Measurements from ENCODE around the gene CLMP. TPM values are rescaled to one million over a fixed set of nuclear protein-coding genes. Genes with fewer than 3 reads are reported as not detected.
"Not testable (repeated sequence)": the region's sequence is repeated elsewhere in the genome, so short reads cannot be mapped to it uniquely, and the experiment has no call there.

The CLMP gene
- total RNA-seq, 1 donor from 2014 or later, result 34.5 TPM

GRCh38 chr11:123161376-123162030, 33.5 kb downstream of the CLMP start:
- no peaks in the 10 kb centered on the region for H3K36me3 ChIP-seq (ENCODE audit: control insufficient read depth, insufficient read depth, low read length)
- H3K4me3 ChIP-seq (ENCODE audit: low read depth, low read length), result no peak overlapping the region
- no peaks in the 10 kb centered on the region for H3K27me3 ChIP-seq (ENCODE audit: control insufficient read depth, insufficient read depth, low read length)
- no peak for TF ChIP-seq CTCF (IDR thresholded peaks at IDR 0.05; ENCODE audit: insufficient read depth, low read length, severe bottlenecking)
- no peak for FAIRE-seq
- DNase-seq (ENCODE audit: low read depth), result no peak

GRCh38 chr11:123159183-123159857, 35.7 kb downstream of the CLMP start:
- no peaks in the 10 kb centered on the region for H3K36me3 ChIP-seq (ENCODE audit: control insufficient read depth, insufficient read depth, low read length)
- DNase-seq (ENCODE audit: low read depth), result peak; percentile 79
- H3K4me3 ChIP-seq (ENCODE audit: low read depth, low read length), result no peak overlapping the region
- TF ChIP-seq CTCF (IDR thresholded peaks at IDR 0.05; ENCODE audit: insufficient read depth, low read length, severe bottlenecking), result no peak
- no peak for FAIRE-seq
- no peaks in the 10 kb centered on the region for H3K27me3 ChIP-seq (ENCODE audit: control insufficient read depth, insufficient read depth, low read length)

- peak; percentile 72 for FAIRE-seq
- TF ChIP-seq CTCF (IDR thresholded peaks at IDR 0.05; ENCODE audit: insufficient read depth, low read length, severe bottlenecking), result no peak
- Histone ChIP-seq H3K36me3 (ENCODE audit: control insufficient read depth, insufficient read depth, low read length) (no peaks in the 10 kb centered on the region), H3K27me3 (ENCODE audit: control insufficient read depth, insufficient read depth, low read length) (no peaks in the 10 kb centered on the region), H3K4me3 (ENCODE audit: low read depth, low read length) (no peak overlapping the region)
- peak; percentile 87 for DNase-seq (ENCODE audit: low read depth)
These were observed 36.7 kb downstream of the CLMP start for GRCh38 chr11:123158033-123159003.

GRCh38 chr11:123152951-123153350, 42.1 kb downstream of the CLMP start:
- TF ChIP-seq CTCF (IDR thresholded peaks at IDR 0.05; ENCODE audit: insufficient read depth, low read length, severe bottlenecking), result no peak
- H3K27me3 ChIP-seq (ENCODE audit: control insufficient read depth, insufficient read depth, low read length), result no peaks in the 10 kb centered on the region
- no peak for DNase-seq (ENCODE audit: low read depth)
- no peak overlapping the region for H3K4me3 ChIP-seq (ENCODE audit: low read depth, low read length)
- no peaks in the 10 kb centered on the region for H3K36me3 ChIP-seq (ENCODE audit: control insufficient read depth, insufficient read depth, low read length)
- no peak for FAIRE-seq

GRCh38 chr11:123152346-123152745, 42.7 kb downstream of the CLMP start:
- not testable (repeated sequence) for H3K27me3 ChIP-seq (ENCODE audit: control insufficient read depth, insufficient read depth, low read length); H3K4me3 ChIP-seq (ENCODE audit: low read depth, low read length); DNase-seq (ENCODE audit: low read depth); H3K36me3 ChIP-seq (ENCODE audit: control insufficient read depth, insufficient read depth, low read length); FAIRE-seq

GRCh38 chr11:123151796-123152195, 43.3 kb downstream of the CLMP start:
- DNase-seq (ENCODE audit: low read depth) (no peak), FAIRE-seq (no peak)
- Histone ChIP-seq H3K27me3 (ENCODE audit: control insufficient read depth, insufficient read depth, low read length) (no peaks in the 10 kb centered on the region), H3K36me3 (ENCODE audit: control insufficient read depth, insufficient read depth, low read length) (no peaks in the 10 kb centered on the region), H3K4me3 (ENCODE audit: low read depth, low read length) (no peak overlapping the region)
- TF ChIP-seq CTCF (IDR thresholded peaks at IDR 0.05; ENCODE audit: insufficient read depth, low read length, severe bottlenecking), result no peak
